Ovary (tissue), 9 donors: Measurements from ENCODE around the gene OXGR1. TPM values are rescaled to one million over a fixed set of nuclear protein-coding genes. Genes with fewer than 3 reads are reported as not detected.

Experiments used
- DNase-seq, 5 donors: peaks; one replicate each; pipeline ENCODE4 v3.0.0-alpha.2; 2019 to 2020
- H3K27ac ChIP-seq, 2 donors: fragments of 200-600 bp; one replicate each; pipeline versions ENCODE4 v1.5.1 to v1.8.0; 2019 to 2022
- H3K27me3 ChIP-seq: fragments of 200-600 bp; one replicate; pipeline ENCODE4 v1.8.0; 2022
- H3K36me3 ChIP-seq: fragments of 200-600 bp; sonication (generic); one replicate; pipeline ENCODE4 v1.5.1; 2019
- H3K4me1 ChIP-seq: one replicate; pipeline ENCODE4 v1.8.1; 2013; ENCODE audit warnings: mild to moderate bottlenecking, moderate library complexity; ENCODE audit not compliant: insufficient read depth
- H3K4me3 ChIP-seq: fragments of 200-600 bp; sonication (generic); one replicate; pipeline ENCODE4 v1.5.1; 2017
- H3K9me3 ChIP-seq, 2 donors: fragments of 200-600 bp in 1 of 2; sonication (generic) in 1 of 2; one replicate each; pipeline versions ENCODE4 v1.5.1 to v1.8.1; 2013 to 2019; ENCODE audit warnings: mild to moderate bottlenecking in 1 of 2, moderate library complexity in 1 of 2
- EP300 ChIP-seq: sonication (generic); formaldehyde crosslinking; IDR thresholded peaks from one replicate; pipeline ENCODE4 v1.6.1; 2017; ENCODE audit warnings: antibody characterized with exemption
- POLR2A ChIP-seq: fragments of 450-650 bp; IDR thresholded peaks from one replicate; pipeline ENCODE4 v1.6.1; 2017; ENCODE audit warnings: antibody characterized with exemption, mild to moderate bottlenecking, moderate library complexity
- WGBS, 3 donors: extraction: QIAGEN DNeasy Blood & Tissue Kit in 1 of 3; methylation state at CpG; one replicate each; pipeline versions ENCODE4 v1.1.5 to v1.1.7; 2013 to 2017; 5-methylcytosine and 5-hydroxymethylcytosine counted together
- intact Hi-C, 4 donors: fragments of 100-400 bp; cut with DNase I; formaldehyde crosslinking; loops; one replicate each; pipeline versions ENCODE4 v1.11.0 to v1.15.1; 2022 to 2023
- polyA plus RNA-seq, 2 donors: library from polyadenylated mRNA; stranded (reverse); fragments of 200-250 nt in 1 of 2; fragments of 350-450 nt in 1 of 2; fragmentation: Illumina TruSeq in 1 of 2; extraction: RNeasy Lipid Tissue Mini Kit (QIAGEN cat#74804) in 1 of 2; gene quantifications; one replicate each; pipeline ENCODE4 v1.2.3, GENCODE V29; 2013 to 2014
- total RNA-seq, 7 donors: library from RNA; depleted of rRNA in 2 of 7; stranded (reverse); fragments of >200 nt in 2 of 7; fragmentation: NEBNext Ultra II Directional in 3 of 7; extraction: Animal tissue kit (Norgen Biotek cat#: 25700) in 3 of 7; gene quantifications; one replicate each; pipeline versions ENCODE4 v1.1.0 to v1.2.4, GENCODE V29; 2016 to 2023
- TF ChIP-seq, protein P1 (sequence below), 3 donors: fragments of 450-650 bp in 2 of 3; fragments of 200-600 bp in 1 of 3; IDR thresholded peaks; one replicate each; pipeline versions ENCODE4 v1.5.1 to v1.8.0; 2016 to 2022; ENCODE audit warnings: antibody characterized with exemption in 3 of 3, mild to moderate bottlenecking in 1 of 3
- donor health status: DM: no; HTN: no; CAD: no; lungs with moderate emphysema.
- donor health status: DM: no; HTN: no; CAD: no.
- donor health status: Bipolar disorder and iron deficiency.
- donor health status: DM: yes; HTN: yes; CAD: no.
- donor health status: DM: no; HTN: no; CAD: no.
- donor health status: DM: yes; HTN: yes; CAD: no.

The OXGR1 gene
- total and polyA plus RNA-seq, 9 donors: 0.04 to 0.72 (median 0.39) TPM; not detected in 3

GRCh38 chr13:96992633-96993032 is 1.6 kb downstream of the OXGR1 start:
- no peaks in the 10 kb centered on the region for H3K27me3 ChIP-seq
- H3K27ac ChIP-seq: no peak overlapping the region

DNA sequence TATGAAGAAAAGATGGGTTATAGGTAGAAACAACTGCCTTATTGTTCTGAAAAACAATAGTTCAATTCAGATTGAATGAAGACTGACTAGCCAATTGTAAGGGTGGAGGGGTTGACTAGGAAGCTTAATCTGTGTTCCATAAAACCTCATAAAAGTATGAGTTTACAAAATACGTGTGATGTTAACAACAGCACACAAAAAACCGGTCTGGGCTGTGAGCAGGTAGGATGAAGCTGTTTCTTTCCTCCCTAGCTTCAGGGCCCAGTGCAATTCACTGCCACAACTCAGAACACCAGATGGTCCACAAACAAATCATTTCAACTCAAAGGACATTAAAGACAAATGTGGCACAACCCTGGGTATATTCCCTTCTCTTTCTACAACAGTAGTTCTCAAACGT is 3.2 kb downstream of the OXGR1 start:
- Histone ChIP-seq H3K27me3 (no peaks in the 10 kb centered on the region), H3K9me3 (no peaks in the 10 kb centered on the region), H3K4me3 (no peak overlapping the region), H3K36me3 (no peaks in the 10 kb centered on the region), H3K4me1 (peaks cover 2% of the 10 kb centered on the region), H3K27ac (no peak overlapping the region)
- intact Hi-C loops: no loop called here
- TF ChIP-seq POLR2A (no peak), EP300 (no peak)
- TF ChIP-seq, protein P1, sequence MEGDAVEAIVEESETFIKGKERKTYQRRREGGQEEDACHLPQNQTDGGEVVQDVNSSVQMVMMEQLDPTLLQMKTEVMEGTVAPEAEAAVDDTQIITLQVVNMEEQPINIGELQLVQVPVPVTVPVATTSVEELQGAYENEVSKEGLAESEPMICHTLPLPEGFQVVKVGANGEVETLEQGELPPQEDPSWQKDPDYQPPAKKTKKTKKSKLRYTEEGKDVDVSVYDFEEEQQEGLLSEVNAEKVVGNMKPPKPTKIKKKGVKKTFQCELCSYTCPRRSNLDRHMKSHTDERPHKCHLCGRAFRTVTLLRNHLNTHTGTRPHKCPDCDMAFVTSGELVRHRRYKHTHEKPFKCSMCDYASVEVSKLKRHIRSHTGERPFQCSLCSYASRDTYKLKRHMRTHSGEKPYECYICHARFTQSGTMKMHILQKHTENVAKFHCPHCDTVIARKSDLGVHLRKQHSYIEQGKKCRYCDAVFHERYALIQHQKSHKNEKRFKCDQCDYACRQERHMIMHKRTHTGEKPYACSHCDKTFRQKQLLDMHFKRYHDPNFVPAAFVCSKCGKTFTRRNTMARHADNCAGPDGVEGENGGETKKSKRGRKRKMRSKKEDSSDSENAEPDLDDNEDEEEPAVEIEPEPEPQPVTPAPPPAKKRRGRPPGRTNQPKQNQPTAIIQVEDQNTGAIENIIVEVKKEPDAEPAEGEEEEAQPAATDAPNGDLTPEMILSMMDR (IDR thresholded peaks at IDR 0.05): no peak
- DNase-seq: no peak
- 60 to 75% (median 61%) methylated on average over 3 of the region's 3 CpGs for WGBS, 3 donors

More at GRCh38 chr13:96992633-96993032, 1.6 kb downstream of the OXGR1 start:
- no peak for TF ChIP-seq EP300
- TF ChIP-seq, protein P1 (IDR thresholded peaks at IDR 0.05): no peak
- TF ChIP-seq POLR2A: no peak
- Histone ChIP-seq H3K4me1 (peaks cover 2% of the 10 kb centered on the region), H3K36me3 (no peaks in the 10 kb centered on the region), H3K9me3 (no peaks in the 10 kb centered on the region), H3K4me3 (no peak overlapping the region)
- intact Hi-C loops: loop anchor here in 1 of 4 donors (1.0 kb wide), 1 partner anchor 19 kb away; no protein-coding TSS in a partner anchor
- WGBS, 3 donors: 72 to 92% (median 83%) methylated on average over 2 of the region's 2 CpGs
- DNase-seq: no peak

GRCh38 chr13:96988441-96988840 is 5.8 kb downstream of the OXGR1 start:
- no peak overlapping the region for H3K4me3 ChIP-seq
- no peaks in the 10 kb centered on the region for H3K27me3 ChIP-seq
- no peak overlapping the region for H3K27ac ChIP-seq
- H3K36me3 ChIP-seq: no peaks in the 10 kb centered on the region
- WGBS, 3 donors: 83 to 86% (median 85%) methylated on average over 5 of the region's 5 CpGs
- H3K9me3 ChIP-seq: no peaks in the 10 kb centered on the region
- intact Hi-C loops: no loop called here
- H3K4me1 ChIP-seq: no peaks in the 10 kb centered on the region
- TF ChIP-seq POLR2A (no peak), EP300 (no peak)
- TF ChIP-seq, protein P1 (IDR thresholded peaks at IDR 0.05): no peak
- DNase-seq: no peak

- intact Hi-C loops: no loop called here
- no peaks in the 10 kb centered on the region for H3K9me3 ChIP-seq
- no peak overlapping the region for H3K4me3 ChIP-seq
- WGBS, 3 donors: 3 to 22% (median 10%) methylated on average over 6 of the region's 6 CpGs
- no peaks in the 10 kb centered on the region for H3K4me1 ChIP-seq
- H3K36me3 ChIP-seq: no peaks in the 10 kb centered on the region
- TF ChIP-seq POLR2A (no peak), EP300 (no peak)
- TF ChIP-seq, protein P1 (IDR thresholded peaks at IDR 0.05): no peak
- H3K27ac ChIP-seq: no peak overlapping the region
- DNase-seq: no peak
- no peaks in the 10 kb centered on the region for H3K27me3 ChIP-seq
Observed at GRCh38 chr13:96984051-96984508, 10.2 kb downstream of the OXGR1 start.
